Esophagus squamous epithelium (tissue), 5 donors: ENCODE results near the gene FOXC1. TPM values are rescaled to one million over a fixed set of nuclear protein-coding genes. Genes with fewer than 3 reads are reported as not detected.

ENCODE experiments used
- DNase-seq: peaks from one replicate; lab custom pipeline; 2025; lab: John Stamatoyannopoulos, UW
- H3K27ac ChIP-seq, 4 donors: fragments of 200-600 bp; sonication (generic); one replicate each; pipeline ENCODE4 v1.5.1; 2016 to 2019; ENCODE audit warnings: mild to moderate bottlenecking in 1 of 4
- H3K27me3 ChIP-seq, 4 donors: fragments of 200-600 bp; sonication (generic); 1 replicate in 3 of 4; 2 replicates in 1 of 4; pipeline versions ENCODE4 v1.5.1 to v1.6.0; 2017 to 2021; ENCODE audit warnings: antibody characterized with exemption in 1 of 4
- H3K36me3 ChIP-seq, 3 donors: fragments of 200-600 bp; sonication (generic); one replicate each; pipeline ENCODE4 v1.5.1; 2016 to 2019
- H3K4me1 ChIP-seq, 3 donors: fragments of 200-600 bp; sonication (generic); one replicate each; pipeline ENCODE4 v1.5.1; 2017 to 2019
- H3K4me3 ChIP-seq, 4 donors: fragments of 200-600 bp; sonication (generic); 1 replicate in 3 of 4; 2 replicates in 1 of 4; pipeline ENCODE4 v1.5.1; 2016 to 2019; ENCODE audit warnings: mild to moderate bottlenecking in 2 of 4, moderate library complexity in 1 of 4
- H3K9me3 ChIP-seq, 3 donors: fragments of 200-600 bp; sonication (generic); one replicate each; pipeline ENCODE4 v1.5.1; 2016 to 2019
- CTCF ChIP-seq, 6 experiments: fragments of 450-650 bp in 4 of 6; fragments of 200-600 bp in 2 of 6; sonication (generic) in 2 of 6; IDR thresholded peaks; one replicate each; pipeline ENCODE4 v1.5.1; 2016 to 2019; ENCODE audit warnings: antibody characterized with exemption in 6 of 6, mild to moderate bottlenecking in 4 of 6, moderate library complexity in 4 of 6
- POLR2A ChIP-seq, 4 donors: fragments of 450-650 bp; IDR thresholded peaks; one replicate each; pipeline ENCODE4 v1.6.1; 2017; ENCODE audit warnings: antibody characterized with exemption in 4 of 4, mild to moderate bottlenecking in 4 of 4, moderate library complexity in 3 of 4
- WGBS, 2 donors: methylation state at CpG; one replicate each; pipeline ENCODE4 v1.1.5; 2018; 5-methylcytosine and 5-hydroxymethylcytosine counted together
- intact Hi-C: fragments of 100-400 bp; cut with DNase I; formaldehyde crosslinking; loops from one replicate; pipeline ENCODE4 v1.15.0; 2022
- total RNA-seq, 4 donors: library from RNA; depleted of rRNA; stranded (reverse); fragments of >200 nt; gene quantifications; one replicate each; pipeline ENCODE4 v1.1.0, GENCODE V29; 2016
- donor health status: DM: yes; HTN: yes; CAD: no.

FOXC1 gene
- total RNA-seq, 4 donors from 2014 or later = 2.2 to 6.0 (median 3.4) TPM

GRCh38 chr6:1635305-1636010 lies 25.7 kb downstream of the FOXC1 start:
- no peak for TF ChIP-seq CTCF (IDR thresholded peaks at IDR 0.05)
- TF ChIP-seq POLR2A (IDR thresholded peaks at IDR 0.05) = no peak
- Histone ChIP-seq H3K4me1 (peaks cover 0 to 27% (median 19%) of the 10 kb centered on the region in 3 donors), H3K9me3 (no peaks in the 10 kb centered on the region), H3K27ac (no peak overlapping the region), H3K36me3 (no peaks in the 10 kb centered on the region), H3K4me3 (no peak overlapping the region), H3K27me3 (peaks cover 0 to 5% (median 0%) of the 10 kb centered on the region in 4 donors)
- WGBS, 2 donors = 54 to 81% methylated on average over 8 to 12 of the region's 23 CpGs
- DNase-seq = no peak
- intact Hi-C loops = no loop called here

GRCh38 chr6:1636272-1636825 lies 26.6 kb downstream of the FOXC1 start:
- intact Hi-C loops = no loop called here
- Histone ChIP-seq H3K27ac (peak overlapping the region in 1 of 4 donors; percentile 63), H3K9me3 (no peaks in the 10 kb centered on the region), H3K4me3 (no peak overlapping the region), H3K36me3 (no peaks in the 10 kb centered on the region), H3K4me1 (peaks cover 0 to 34% (median 20%) of the 10 kb centered on the region in 3 donors), H3K27me3 (no peaks in the 10 kb centered on the region)
- 67 to 78% methylated on average over 3 to 5 of the region's 9 CpGs for WGBS, 2 donors
- DNase-seq = no peak
- no peak for TF ChIP-seq CTCF (IDR thresholded peaks at IDR 0.05)
- no peak for TF ChIP-seq POLR2A (IDR thresholded peaks at IDR 0.05)

- 49 to 62% methylated on average over 10 to 13 of the region's 20 CpGs for WGBS, 2 donors
- H3K27ac ChIP-seq = peak overlapping the region; percentile 18 to 63 (median 48)
- intact Hi-C loops = no loop called here
- H3K27me3 ChIP-seq = no peaks in the 10 kb centered on the region
- H3K9me3 ChIP-seq = no peaks in the 10 kb centered on the region
- H3K4me1 ChIP-seq = peaks cover 0 to 43% (median 27%) of the 10 kb centered on the region in 3 donors
- no peak for DNase-seq
- H3K36me3 ChIP-seq = no peaks in the 10 kb centered on the region
- H3K4me3 ChIP-seq = no peak overlapping the region
- no peak for TF ChIP-seq CTCF (IDR thresholded peaks at IDR 0.05)
- TF ChIP-seq POLR2A (IDR thresholded peaks at IDR 0.05) = no peak
Measured at GRCh38 chr6:1636971-1637871, 27.5 kb downstream of the FOXC1 start.

- H3K4me1 ChIP-seq = peaks cover 0 to 50% (median 27%) of the 10 kb centered on the region in 3 donors
- no peaks in the 10 kb centered on the region for H3K27me3 ChIP-seq
- TF ChIP-seq POLR2A (IDR thresholded peaks at IDR 0.05) = no peak
- no peak for TF ChIP-seq CTCF (IDR thresholded peaks at IDR 0.05)
- 78 to 86% methylated on average over 5 to 9 of the region's 9 CpGs for WGBS, 2 donors
- DNase-seq = no peak
- no peak overlapping the region for H3K27ac ChIP-seq
- H3K9me3 ChIP-seq = no peaks in the 10 kb centered on the region
- H3K4me3 ChIP-seq = no peak overlapping the region
- intact Hi-C loops = no loop called here
- H3K36me3 ChIP-seq = no peaks in the 10 kb centered on the region
Measured at GRCh38 chr6:1639430-1639829, 29.7 kb downstream of the FOXC1 start.
